Activated CD4-positive, alpha-beta T cell treated with anti-CD3 and anti-CD28 coated beads for 36 hours (primary cell): ENCODE results near the gene SH2D7. TPM values are rescaled to one million over a fixed set of nuclear protein-coding genes. Genes with fewer than 3 reads are reported as not detected.
A peak's percentile ranks its signal among the peaks of the same experiment; 100 is the strongest.

ENCODE experiments used
- ATAC-seq: fragments of 200-7000 bp; cut with Tn5 transposase; one replicate; pipeline ENCODE4 v1.10.0; 2021; ENCODE audit warnings: mild to moderate bottlenecking, moderate library complexity
- CTCF ChIA-PET: fragments of 350-600 bp; sonication (Branson Sonifier 250); formaldehyde crosslinking; loops from one replicate; lab custom pipeline; 2021; ENCODE audit warnings: antibody characterized with exemption; lab: Charles Lee
- POLR2A ChIA-PET: fragments of 350-600 bp; sonication (Branson Sonifier 250); formaldehyde crosslinking; loops from one replicate; lab custom pipeline; 2021; ENCODE audit warnings: antibody characterized with exemption, inconsistent platforms; lab: Charles Lee
- DNase-seq: peaks from one replicate; pipeline ENCODE4 v3.0.0-alpha.2; 2020
- H3K27ac Mint-ChIP-seq: one replicate; pipeline ENCODE4 v1.8.0; 2021; ENCODE audit warnings: mixed read lengths
- H3K27me3 Mint-ChIP-seq: one replicate; pipeline ENCODE4 v1.8.0; 2021; ENCODE audit warnings: mixed read lengths
- H3K36me3 Mint-ChIP-seq: one replicate; pipeline ENCODE4 v1.8.0; 2021; ENCODE audit warnings: low read depth, mixed read lengths
- H3K4me1 Mint-ChIP-seq: one replicate; pipeline ENCODE4 v1.8.0; 2021; ENCODE audit warnings: mixed read lengths
- H3K4me3 Mint-ChIP-seq: one replicate; pipeline ENCODE4 v1.8.0; 2021; ENCODE audit warnings: mild to moderate bottlenecking, moderate library complexity, mixed read lengths
- H3K9me3 Mint-ChIP-seq: one replicate; pipeline ENCODE4 v1.8.0; 2021; ENCODE audit warnings: low read depth, mixed read lengths
- intact Hi-C, 2 experiments: fragments of 100-400 bp; cut with DNase I in 1 of 2; cut with micrococcal nuclease in 1 of 2; formaldehyde crosslinking; loops; one replicate each; pipeline versions ENCODE4 v1.14.2 to v1.15.1; 2022 to 2024; cut with DNase I, micrococcal nuclease
- total RNA-seq, 2 experiments: library from RNA; stranded (reverse); gene quantifications; one replicate each; pipeline ENCODE4 v1.2.3, GENCODE V29; 2021

Gene SH2D7
- total RNA-seq, 2 experiments from 2014 or later, result not detected

DNA sequence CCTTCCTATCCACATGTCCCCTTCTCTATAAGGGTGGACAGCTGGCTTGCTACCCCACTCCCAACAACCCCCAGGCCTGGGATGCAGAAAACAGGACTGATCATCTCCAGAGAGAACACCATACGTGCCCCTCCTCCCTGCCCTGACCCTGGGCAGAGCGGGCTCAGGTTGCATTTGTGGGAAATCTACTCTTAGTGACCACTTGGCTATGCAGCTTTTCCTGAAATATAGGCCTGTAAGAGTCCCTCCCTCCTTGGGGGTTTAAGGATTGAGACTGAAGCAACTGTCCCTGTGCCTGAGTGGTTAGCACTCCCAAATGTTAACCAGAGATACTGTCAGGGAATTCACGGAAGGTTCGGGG is 11.7 kb downstream of the SH2D7 start:
- Mint-ChIP-seq H3K4me3 (no peak overlapping the region), H3K4me1 (peaks cover 36% of the 10 kb centered on the region), H3K27ac (peak overlapping the region; percentile 87), H3K36me3 (no peaks in the 10 kb centered on the region), H3K27me3 (no peaks in the 10 kb centered on the region), H3K9me3 (no peaks in the 10 kb centered on the region)
- ChIA-PET CTCF (interaction anchor here (0.8 to 1.9 kb wide), 4 partner anchors 8 to 137 kb away, joined by 3 to 6 read pairs (median 5); no protein-coding TSS in a partner anchor), POLR2A (interaction anchor here (0.7 to 1.3 kb wide), 3 partner anchors 27 to 349 kb away, joined by 3 to 4 read pairs (median 3); partner anchors contain the start of gene CIB2)
- intact Hi-C loops, result no loop called here
- ATAC-seq, result peak; percentile 23
- DNase-seq, result no peak

GRCh38 chr15:78104566-78105475 is 12.5 kb downstream of the SH2D7 start:
- no peak for ATAC-seq
- Mint-ChIP-seq H3K4me1 (peaks cover 36% of the 10 kb centered on the region), H3K4me3 (no peak overlapping the region), H3K9me3 (no peaks in the 10 kb centered on the region), H3K27me3 (no peaks in the 10 kb centered on the region), H3K27ac (peak overlapping the region; percentile 42), H3K36me3 (no peaks in the 10 kb centered on the region)
- intact Hi-C loops, result loop anchor here in 1 of 2 experiments (5.0 kb wide), 1 partner anchor 193 kb away; no protein-coding TSS in a partner anchor
- POLR2A ChIA-PET, result interaction anchor here (0.9 kb wide), 1 partner anchor 26 kb away, joined by 3 read pairs; the partner anchor contains the start of gene CIB2
- no peak for DNase-seq
- CTCF ChIA-PET, result interaction anchor here (0.6 to 7.8 kb wide), 8 partner anchors 7 to 146 kb away, joined by 3 to 64 read pairs (median 4); no protein-coding TSS in a partner anchor

DNA sequence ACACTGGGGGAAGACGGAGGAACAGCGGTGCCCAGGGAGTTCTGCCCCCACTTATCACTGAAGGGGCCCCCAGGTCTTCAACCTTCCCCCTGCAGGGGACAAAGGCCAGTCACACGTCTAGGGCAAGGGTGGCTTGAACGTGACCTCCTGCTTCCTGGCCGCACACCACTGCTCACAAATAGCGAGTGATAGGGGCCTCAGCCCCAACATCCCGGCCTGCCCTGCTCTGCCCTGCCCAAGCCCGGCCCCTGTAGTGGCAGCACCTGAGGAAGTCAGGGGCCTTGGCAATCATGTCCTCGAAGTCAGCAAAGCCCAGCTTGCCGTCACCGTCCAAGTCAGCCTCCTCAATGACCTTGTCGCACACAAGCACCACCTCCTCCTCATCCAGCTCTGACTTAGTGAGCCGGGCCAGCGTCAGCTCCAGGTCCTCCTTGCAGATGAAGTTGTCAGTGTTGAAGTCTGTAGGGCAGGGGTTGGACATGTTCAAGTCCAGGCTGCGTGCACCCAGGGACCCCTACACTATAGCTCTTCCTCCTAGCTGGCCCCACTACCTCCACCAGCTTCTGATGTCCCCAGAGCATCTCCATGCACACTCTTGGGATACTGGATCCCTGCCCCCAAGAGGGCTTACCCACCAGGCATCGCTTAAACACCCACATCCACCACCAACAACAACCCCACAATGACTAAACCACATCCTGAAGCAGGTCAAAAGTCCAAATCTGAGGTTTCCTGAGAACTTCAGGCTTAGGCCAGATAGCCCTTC is 13.3 kb downstream of the SH2D7 start:
- Mint-ChIP-seq H3K36me3 (no peaks in the 10 kb centered on the region), H3K27ac (peak overlapping the region; percentile 12), H3K4me1 (peaks cover 36% of the 10 kb centered on the region), H3K9me3 (no peaks in the 10 kb centered on the region), H3K27me3 (no peaks in the 10 kb centered on the region), H3K4me3 (no peak overlapping the region)
- CTCF ChIA-PET, result interaction anchor here (0.6 to 10.0 kb wide), 10 partner anchors 12 to 484 kb away, joined by 3 to 123 read pairs (median 8); no protein-coding TSS in a partner anchor
- ATAC-seq, result no peak
- intact Hi-C loops, result loop anchor here in 1 of 2 experiments (5.0 kb wide), 1 partner anchor 193 kb away; no protein-coding TSS in a partner anchor
- POLR2A ChIA-PET, result no interaction called here
- no peak for DNase-seq

- Mint-ChIP-seq H3K4me1 (peaks cover 36% of the 10 kb centered on the region), H3K36me3 (no peaks in the 10 kb centered on the region), H3K27me3 (no peaks in the 10 kb centered on the region), H3K27ac (no peak overlapping the region), H3K9me3 (no peaks in the 10 kb centered on the region), H3K4me3 (no peak overlapping the region)
- no peak for DNase-seq
- ATAC-seq, result no peak
- intact Hi-C loops, result loop anchor here in 1 of 2 experiments (5.0 kb wide), 1 partner anchor 195 kb away; no protein-coding TSS in a partner anchor
- CTCF ChIA-PET, result interaction anchor here (0.8 to 10.0 kb wide), 27 partner anchors 11 to 202 kb away, joined by 3 to 123 read pairs (median 8); partner anchors contain the start of gene CIB2
- POLR2A ChIA-PET, result no interaction called here
Measured at GRCh38 chr15:78107471-78107870, 15.1 kb downstream of the SH2D7 start.

DNA sequence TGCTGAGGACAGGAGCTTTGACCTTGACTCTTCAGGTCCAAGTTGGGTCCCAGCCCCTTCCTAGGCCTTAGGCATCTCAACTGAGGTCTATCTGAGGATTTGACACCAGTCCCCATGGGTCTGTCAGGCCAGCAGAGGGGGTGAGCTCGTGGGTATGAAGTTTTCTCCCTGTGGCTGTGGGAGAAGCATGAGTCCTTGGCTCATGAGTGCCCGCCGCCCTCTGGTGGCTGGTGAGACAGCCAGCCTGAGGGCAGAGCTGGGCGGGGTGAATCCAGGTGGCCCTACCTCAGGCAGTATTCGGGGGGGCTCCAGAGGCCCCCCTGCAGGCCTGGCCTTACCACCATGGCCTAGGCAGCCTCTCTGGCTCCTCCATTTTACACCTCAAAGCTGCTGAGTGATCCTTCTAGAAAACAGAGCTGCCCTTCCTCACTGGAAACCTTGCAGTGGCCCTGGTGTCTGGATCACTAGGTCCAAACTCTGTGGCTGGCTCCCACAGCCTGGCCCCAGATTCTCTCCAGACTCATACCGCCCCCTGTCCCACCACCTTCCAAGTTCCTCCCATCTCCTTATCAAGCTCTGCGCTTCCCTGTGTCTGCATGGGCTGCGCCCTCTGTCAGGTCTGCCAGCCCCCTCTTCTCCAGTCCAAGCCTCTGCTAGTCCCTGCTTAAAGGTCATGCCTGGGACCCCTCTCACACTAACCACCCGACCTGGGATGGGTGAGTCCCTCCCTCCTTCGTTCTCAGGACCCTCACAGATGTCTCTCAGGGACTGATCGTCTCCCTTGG is 16.1 kb downstream of the SH2D7 start:
- DNase-seq, result peak; percentile 92
- Mint-ChIP-seq H3K27ac (no peak overlapping the region), H3K9me3 (no peaks in the 10 kb centered on the region), H3K27me3 (no peaks in the 10 kb centered on the region), H3K4me1 (peaks cover 32% of the 10 kb centered on the region), H3K4me3 (no peak overlapping the region), H3K36me3 (no peaks in the 10 kb centered on the region)
- CTCF ChIA-PET, result interaction anchor here (0.6 to 10.0 kb wide), 53 partner anchors 9 to 602 kb away, joined by 3 to 123 read pairs (median 5); partner anchors contain the start of gene CIB2
- POLR2A ChIA-PET, result interaction anchor here (0.6 to 1.1 kb wide), 2 partner anchors 74 to 231 kb away, joined by 3 read pairs; no protein-coding TSS in a partner anchor
- ATAC-seq, result peak; percentile 74
- intact Hi-C loops, result loop anchor here (1.0 to 5.0 kb wide), 6 partner anchors 108 to 196 kb away; no protein-coding TSS in a partner anchor

DNA sequence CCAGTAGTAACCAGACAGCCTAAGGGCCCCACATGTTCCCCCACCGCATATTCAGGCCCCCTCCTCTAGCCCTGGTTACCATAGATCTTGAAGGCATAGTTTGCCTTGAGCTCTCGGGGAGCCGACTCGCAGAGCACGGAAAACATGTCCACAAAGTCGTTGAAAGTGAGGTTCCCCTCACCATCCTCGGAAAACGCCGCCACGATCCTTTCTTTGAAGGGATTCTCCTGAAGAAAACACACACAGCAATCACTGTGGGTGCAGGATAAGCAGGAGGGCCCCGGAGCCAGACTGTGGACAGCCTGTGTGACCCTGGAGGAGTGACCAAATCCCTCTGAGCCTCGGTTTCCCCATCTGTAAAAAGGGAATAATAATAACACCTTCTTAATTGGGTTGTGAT is 16.8 kb downstream of the SH2D7 start:
- no peak overlapping the region for H3K27ac Mint-ChIP-seq
- no peak overlapping the region for H3K4me3 Mint-ChIP-seq
- DNase-seq, result no peak
- H3K9me3 Mint-ChIP-seq, result no peaks in the 10 kb centered on the region
- POLR2A ChIA-PET, result interaction anchor here (0.6 kb wide), 1 partner anchor 230 kb away, joined by 3 read pairs; no protein-coding TSS in a partner anchor
- CTCF ChIA-PET, result interaction anchor here (0.7 to 10.0 kb wide), 31 partner anchors 9 to 204 kb away, joined by 3 to 123 read pairs (median 8); partner anchors contain the start of gene CIB2
- H3K27me3 Mint-ChIP-seq, result no peaks in the 10 kb centered on the region
- H3K4me1 Mint-ChIP-seq, result peaks cover 26% of the 10 kb centered on the region
- ATAC-seq, result no peak
- intact Hi-C loops, result loop anchor here (2.0 to 5.0 kb wide), 2 partner anchors 150 to 197 kb away; no protein-coding TSS in a partner anchor
- H3K36me3 Mint-ChIP-seq, result no peaks in the 10 kb centered on the region

- ChIA-PET POLR2A (no interaction called here), CTCF (interaction anchor here (1.0 to 10.0 kb wide), 11 partner anchors 9 to 151 kb away, joined by 3 to 123 read pairs (median 7); no protein-coding TSS in a partner anchor)
- no peak overlapping the region for H3K27ac Mint-ChIP-seq
- peaks cover 16% of the 10 kb centered on the region for H3K4me1 Mint-ChIP-seq
- no peaks in the 10 kb centered on the region for H3K36me3 Mint-ChIP-seq
- H3K27me3 Mint-ChIP-seq, result no peaks in the 10 kb centered on the region
- no peaks in the 10 kb centered on the region for H3K9me3 Mint-ChIP-seq
- ATAC-seq, result no peak
- intact Hi-C loops, result loop anchor here (5.0 to 10.0 kb wide), 2 partner anchors 315 to 597 kb away; no protein-coding TSS in a partner anchor
- DNase-seq, result no peak
- no peak overlapping the region for H3K4me3 Mint-ChIP-seq
Measured at GRCh38 chr15:78110096-78110495, 17.7 kb downstream of the SH2D7 start.

DNA sequence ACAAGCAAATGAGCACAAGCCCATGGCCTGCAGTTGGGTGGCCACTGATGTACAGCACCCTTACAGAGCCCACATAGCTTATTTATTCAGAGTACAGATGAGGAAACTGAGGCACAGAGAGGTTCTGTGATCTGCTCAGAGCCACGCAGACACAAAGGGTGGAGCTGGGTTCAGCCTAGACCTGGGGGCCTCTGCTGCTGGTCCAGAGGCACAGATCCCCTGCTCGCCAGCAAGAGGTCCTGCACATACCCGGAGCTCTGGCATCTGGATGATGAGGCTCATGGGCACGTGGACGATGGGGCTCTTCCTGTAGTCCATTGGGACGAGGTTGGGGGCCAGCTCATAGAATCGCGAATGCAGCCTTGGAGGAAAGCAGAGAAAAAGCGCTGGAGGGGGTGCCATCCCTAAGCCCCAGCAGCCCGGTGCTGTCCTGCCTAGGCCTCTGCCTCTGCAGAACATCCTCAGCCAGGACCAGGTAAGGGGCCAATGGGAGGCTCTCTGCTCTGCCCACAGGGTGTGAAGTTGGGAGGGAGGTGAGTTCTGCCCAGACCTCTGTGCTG is 18.6 kb downstream of the SH2D7 start:
- intact Hi-C loops, result loop anchor here (5.0 to 10.0 kb wide), 2 partner anchors 314 to 596 kb away; no protein-coding TSS in a partner anchor
- H3K4me3 Mint-ChIP-seq, result no peak overlapping the region
- ChIA-PET CTCF (interaction anchor here (0.6 to 10.0 kb wide), 11 partner anchors 8 to 152 kb away, joined by 3 to 123 read pairs (median 7); no protein-coding TSS in a partner anchor), POLR2A (no interaction called here)
- no peak for ATAC-seq
- no peaks in the 10 kb centered on the region for H3K9me3 Mint-ChIP-seq
- no peaks in the 10 kb centered on the region for H3K27me3 Mint-ChIP-seq
- no peaks in the 10 kb centered on the region for H3K36me3 Mint-ChIP-seq
- DNase-seq, result no peak
- no peak overlapping the region for H3K27ac Mint-ChIP-seq
- H3K4me1 Mint-ChIP-seq, result peaks cover 7% of the 10 kb centered on the region

GRCh38 chr15:78111788-78112187 is 19.4 kb downstream of the SH2D7 start:
- DNase-seq, result no peak
- POLR2A ChIA-PET, result no interaction called here
- CTCF ChIA-PET, result interaction anchor here (0.8 to 10.0 kb wide), 15 partner anchors 8 to 152 kb away, joined by 3 to 123 read pairs (median 5); no protein-coding TSS in a partner anchor
- Mint-ChIP-seq H3K27ac (no peak overlapping the region), H3K9me3 (no peaks in the 10 kb centered on the region), H3K27me3 (no peaks in the 10 kb centered on the region), H3K4me3 (no peak overlapping the region), H3K4me1 (peaks cover 6% of the 10 kb centered on the region), H3K36me3 (no peaks in the 10 kb centered on the region)
- no peak for ATAC-seq
- intact Hi-C loops, result loop anchor here (2.0 to 10.0 kb wide), 3 partner anchors 311 to 596 kb away; no protein-coding TSS in a partner anchor
